SH-SY5Y (cell line): Measurements from ENCODE around the gene LAMC2.

Experiments used
- GATA2 ChIP-seq: IDR thresholded peaks from 2 replicates; pipeline ENCODE4 v1.6.1; 2011; ENCODE audit warnings: mild to moderate bottlenecking, low read depth, low read length
- GATA3 ChIP-seq: IDR thresholded peaks from 2 replicates; pipeline ENCODE4 v1.6.1; 2011; ENCODE audit warnings: low read depth, mild to moderate bottlenecking, low read length, moderate library complexity

GRCh38 chr1:183273300-183273699 is 87.2 kb downstream of the LAMC2 start:
- TF ChIP-seq GATA3, result no peak
- TF ChIP-seq GATA2, result no peak
